Spleen (tissue), 11 donors: ENCODE data around the gene ESRRB. TPM values are rescaled to one million over a fixed set of nuclear protein-coding genes. Genes with fewer than 3 reads are reported as not detected.
A peak's percentile ranks its signal among the peaks of the same experiment; 100 is the strongest.

Experiments used
- DNase-seq: peaks from one replicate; pipeline ENCODE4 v3.0.0-alpha.2; 2020
- H3K27ac ChIP-seq, 8 donors: fragments of 200-600 bp; sonication (generic) in 7 of 8; 1 replicate in 4 of 8; 2 replicates in 4 of 8; pipeline versions ENCODE4 v1.5.0 to v1.8.0; 2016 to 2021; ENCODE audit warnings: inconsistent platforms in 4 of 8, mild to moderate bottlenecking in 4 of 8, moderate library complexity in 1 of 8
- H3K27me3 ChIP-seq, 7 donors: fragments of 200-600 bp; sonication (generic) in 6 of 7; replicated peaks in 1 of 7; 1 replicate in 4 of 7; 2 replicates in 3 of 7; pipeline versions ENCODE4 v1.5.0 to v1.8.0; 2016 to 2021; ENCODE audit warnings: inconsistent platforms in 3 of 7, mild to moderate bottlenecking in 1 of 7
- H3K36me3 ChIP-seq, 6 donors: fragments of 200-600 bp; sonication (generic) in 5 of 6; 1 replicate in 4 of 6; 2 replicates in 2 of 6; pipeline versions ENCODE4 v1.5.0 to v1.8.0; 2016 to 2021; ENCODE audit warnings: inconsistent platforms in 2 of 6
- H3K4me1 ChIP-seq, 6 donors: fragments of 200-600 bp; sonication (generic) in 5 of 6; 1 replicate in 3 of 6; 2 replicates in 3 of 6; pipeline versions ENCODE4 v1.5.0 to v1.8.0; 2016 to 2021; ENCODE audit warnings: inconsistent platforms in 3 of 6
- H3K4me3 ChIP-seq, 8 donors: fragments of 200-600 bp; sonication (generic) in 7 of 8; 1 replicate in 4 of 8; 2 replicates in 4 of 8; pipeline versions ENCODE4 v1.5.0 to v1.8.0; 2016 to 2021; ENCODE audit warnings: inconsistent platforms in 4 of 8, mild to moderate bottlenecking in 4 of 8, moderate library complexity in 2 of 8
- H3K9me3 ChIP-seq, 8 donors: fragments of 200-600 bp; sonication (generic) in 7 of 8; 1 replicate in 4 of 8; 2 replicates in 4 of 8; pipeline versions ENCODE4 v1.5.0 to v1.8.0; 2016 to 2021; ENCODE audit warnings: inconsistent platforms in 4 of 8
- POLR2A ChIP-seq, 3 donors: fragments of 450-650 bp; IDR thresholded peaks; one replicate each; pipeline ENCODE4 v1.5.1; 2017; ENCODE audit warnings: antibody characterized with exemption in 3 of 3, mild to moderate bottlenecking in 1 of 3
- POLR2AphosphoS5 ChIP-seq, 3 donors: sonication (generic); formaldehyde crosslinking; IDR thresholded peaks; one replicate each; pipeline ENCODE4 v1.5.1; 2017; ENCODE audit warnings: antibody characterized with exemption in 3 of 3
- WGBS, 5 donors: extraction: QIAGEN DNeasy Blood & Tissue Kit in 3 of 5; methylation state at CpG; one replicate each; pipeline versions ENCODE4 v1.1.5 to v1.1.7; 2013 to 2018; 5-methylcytosine and 5-hydroxymethylcytosine counted together
- intact Hi-C: fragments of 100-400 bp; cut with DNase I; formaldehyde crosslinking; loops from one replicate; pipeline ENCODE4 v1.15.0; 2023; ENCODE audit warnings: low total_unique reads
- polyA plus RNA-seq, 3 donors: library from polyadenylated mRNA; stranded (reverse); fragments of 200-250 nt; gene quantifications; one replicate each; pipeline ENCODE4 v1.2.1, GENCODE V29; 2013
- total RNA-seq, 7 donors: library from RNA; depleted of rRNA in 3 of 7; stranded (reverse); fragments of >200 nt in 3 of 7; fragmentation: NEBNext Ultra II Directional in 4 of 7; extraction: Animal tissue kit (Norgen Biotek cat#: 25700) in 4 of 7; gene quantifications; one replicate each; pipeline versions ENCODE4 v1.1.0 to v1.2.1, GENCODE V29; 2016 to 2021
- TF ChIP-seq, protein P1 (sequence below), 11 experiments: fragments of 200-600 bp in 7 of 11; fragments of 450-650 bp in 4 of 11; sonication (generic) in 4 of 11; IDR thresholded peaks in 8 of 11; conservative IDR thresholded peaks in 3 of 11; 1 replicate in 7 of 11; 2 replicates in 4 of 11; pipeline versions ENCODE4 v1.4.0 to v1.8.0; 2016 to 2021; ENCODE audit warnings: antibody characterized with exemption in 11 of 11, inconsistent platforms in 4 of 11, mild to moderate bottlenecking in 1 of 11
- donor health status: healthy with polysubstance abuse.
- donor health status: DM: no; HTN: no; CAD: no; lungs with moderate emphysema.
- donor health status: DM: no; HTN: no; CAD: no.
- donor health status: Bipolar disorder and iron deficiency.
- donor health status: healthy.
- donor health status: DM: no; HTN: no; CAD: no.
- donor health status: DM: yes; HTN: yes; CAD: no.

ESRRB gene
- total and polyA plus RNA-seq, 10 donors = 0.10 to 1.1 (median 0.72) TPM; not detected in 1

DNA sequence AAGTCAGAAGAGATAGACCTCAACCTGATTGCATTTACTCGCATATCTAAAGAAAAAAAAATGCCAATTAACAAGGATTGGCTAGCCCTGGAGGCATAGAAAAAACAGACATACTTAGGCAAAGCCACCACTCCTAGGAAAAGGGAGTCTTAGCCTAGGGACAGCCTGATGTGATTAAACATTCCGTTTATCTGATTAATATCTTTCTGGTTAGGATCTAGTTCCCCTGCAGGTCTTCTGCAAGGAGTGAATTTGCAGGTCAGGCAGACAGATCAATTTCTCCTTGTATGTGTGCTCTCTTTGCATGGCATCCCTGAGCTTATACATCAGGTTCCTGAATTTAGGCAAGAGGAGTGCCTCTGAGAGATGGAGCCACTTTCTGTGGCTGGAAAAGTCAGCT, 70.5 kb downstream of the ESRRB start:
- Histone ChIP-seq H3K4me1 (no peaks in the 10 kb centered on the region), H3K36me3 (no peaks in the 10 kb centered on the region), H3K9me3 (no peaks in the 10 kb centered on the region), H3K4me3 (no peak overlapping the region), H3K27me3 (peaks cover 0 to 9% (median 0%) of the 10 kb centered on the region in 7 donors), H3K27ac (no peak overlapping the region)
- TF ChIP-seq POLR2AphosphoS5 (IDR thresholded peaks at IDR 0.05) = no peak
- no peak for TF ChIP-seq POLR2A (IDR thresholded peaks at IDR 0.05)
- TF ChIP-seq, protein P1, sequence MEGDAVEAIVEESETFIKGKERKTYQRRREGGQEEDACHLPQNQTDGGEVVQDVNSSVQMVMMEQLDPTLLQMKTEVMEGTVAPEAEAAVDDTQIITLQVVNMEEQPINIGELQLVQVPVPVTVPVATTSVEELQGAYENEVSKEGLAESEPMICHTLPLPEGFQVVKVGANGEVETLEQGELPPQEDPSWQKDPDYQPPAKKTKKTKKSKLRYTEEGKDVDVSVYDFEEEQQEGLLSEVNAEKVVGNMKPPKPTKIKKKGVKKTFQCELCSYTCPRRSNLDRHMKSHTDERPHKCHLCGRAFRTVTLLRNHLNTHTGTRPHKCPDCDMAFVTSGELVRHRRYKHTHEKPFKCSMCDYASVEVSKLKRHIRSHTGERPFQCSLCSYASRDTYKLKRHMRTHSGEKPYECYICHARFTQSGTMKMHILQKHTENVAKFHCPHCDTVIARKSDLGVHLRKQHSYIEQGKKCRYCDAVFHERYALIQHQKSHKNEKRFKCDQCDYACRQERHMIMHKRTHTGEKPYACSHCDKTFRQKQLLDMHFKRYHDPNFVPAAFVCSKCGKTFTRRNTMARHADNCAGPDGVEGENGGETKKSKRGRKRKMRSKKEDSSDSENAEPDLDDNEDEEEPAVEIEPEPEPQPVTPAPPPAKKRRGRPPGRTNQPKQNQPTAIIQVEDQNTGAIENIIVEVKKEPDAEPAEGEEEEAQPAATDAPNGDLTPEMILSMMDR (IDR thresholded peaks at IDR 0.05 in 8 of 11, conservative IDR thresholded peaks at IDR 0.05 in 3 of 11) = no peak
- 76 to 81% (median 80%) methylated on average over 2 of the region's 2 CpGs for WGBS, 5 donors
- DNase-seq = no peak
- intact Hi-C loops = no loop called here

DNA sequence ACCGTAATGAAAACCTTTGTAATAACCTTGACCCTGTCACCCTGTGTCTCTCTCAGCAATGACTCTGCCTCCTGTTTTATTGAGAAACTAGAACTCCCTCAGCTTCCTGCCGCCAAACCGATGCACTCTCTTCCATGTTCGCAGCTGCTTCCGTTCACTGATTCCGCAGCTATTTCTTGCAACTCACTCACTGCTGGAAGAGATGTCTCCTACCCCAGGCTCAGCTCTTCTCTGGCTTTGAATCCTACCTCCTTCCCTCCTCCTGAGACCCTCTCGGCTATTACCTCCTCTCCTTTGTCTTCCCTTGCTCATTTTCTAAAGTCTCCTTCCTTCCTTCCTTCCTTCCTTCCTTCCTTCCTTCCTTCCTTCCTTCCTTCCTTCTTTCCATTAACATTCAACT, 71.0 kb downstream of the ESRRB start:
- Histone ChIP-seq H3K27me3 (peaks cover 0 to 14% (median 0%) of the 10 kb centered on the region in 7 donors), H3K36me3 (no peaks in the 10 kb centered on the region), H3K4me1 (no peaks in the 10 kb centered on the region), H3K27ac (no peak overlapping the region), H3K4me3 (no peak overlapping the region), H3K9me3 (no peaks in the 10 kb centered on the region)
- TF ChIP-seq POLR2AphosphoS5 (IDR thresholded peaks at IDR 0.05) = no peak
- TF ChIP-seq, protein P1 (IDR thresholded peaks at IDR 0.05 in 8 of 11, conservative IDR thresholded peaks at IDR 0.05 in 3 of 11) = no peak
- TF ChIP-seq POLR2A (IDR thresholded peaks at IDR 0.05) = no peak
- WGBS, 5 donors = 53 to 65% (median 59%) methylated on average over 7 of the region's 7 CpGs
- intact Hi-C loops = no loop called here
- no peak for DNase-seq

GRCh38 chr14:76450476-76450875, 74.5 kb downstream of the ESRRB start:
- TF ChIP-seq, protein P1 (IDR thresholded peaks at IDR 0.05 in 8 of 11, conservative IDR thresholded peaks at IDR 0.05 in 3 of 11) = no peak
- TF ChIP-seq POLR2AphosphoS5 (IDR thresholded peaks at IDR 0.05) = no peak
- no peak for TF ChIP-seq POLR2A (IDR thresholded peaks at IDR 0.05)
- Histone ChIP-seq H3K4me1 (no peaks in the 10 kb centered on the region), H3K4me3 (no peak overlapping the region), H3K27me3 (peaks cover 0 to 22% (median 0%) of the 10 kb centered on the region in 7 donors), H3K36me3 (no peaks in the 10 kb centered on the region), H3K27ac (no peak overlapping the region), H3K9me3 (no peaks in the 10 kb centered on the region)
- intact Hi-C loops = no loop called here
- DNase-seq = no peak
- 72 to 93% (median 87%) methylated on average over 4 of the region's 4 CpGs for WGBS, 5 donors

GRCh38 chr14:76456200-76456599, 80.3 kb downstream of the ESRRB start:
- DNase-seq = no peak
- TF ChIP-seq, protein P1 (IDR thresholded peaks at IDR 0.05 in 8 of 11, conservative IDR thresholded peaks at IDR 0.05 in 3 of 11) = peak in 9 of 11 experiments; percentile 16 to 62 (median 48)
- TF ChIP-seq POLR2A (IDR thresholded peaks at IDR 0.05) (no peak), POLR2AphosphoS5 (IDR thresholded peaks at IDR 0.05) (no peak)
- no peaks in the 10 kb centered on the region for H3K36me3 ChIP-seq
- no peak overlapping the region for H3K27ac ChIP-seq
- intact Hi-C loops = loop anchor here (5.0 kb wide), 1 partner anchor 191 kb away; no protein-coding TSS in a partner anchor
- no peaks in the 10 kb centered on the region for H3K4me1 ChIP-seq
- no peak overlapping the region for H3K4me3 ChIP-seq
- peaks cover 0 to 14% (median 0%) of the 10 kb centered on the region in 7 donors for H3K27me3 ChIP-seq
- WGBS, 5 donors = 38 to 50% (median 49%) methylated on average over 2 of the region's 2 CpGs
- H3K9me3 ChIP-seq = no peaks in the 10 kb centered on the region
